Ascending aorta (tissue), 2 donors: ENCODE data around the gene HSFX1. TPM values are rescaled to one million over a fixed set of nuclear protein-coding genes. Genes with fewer than 3 reads are reported as not detected.
"Not testable (repeated sequence)": the region's sequence is repeated elsewhere in the genome, so short reads cannot be mapped to it uniquely, and the experiment has no call there.

Experiments
- DNase-seq, 2 donors: peaks; one replicate each; pipeline ENCODE4 v3.0.0-alpha.2; 2019; ENCODE audit warnings: low spot score in 2 of 2
- H3K27ac ChIP-seq, 2 donors: fragments of 200-600 bp; sonication (generic); one replicate each; pipeline ENCODE4 v1.5.1; 2016 to 2017; ENCODE audit warnings: mild to moderate bottlenecking in 1 of 2
- H3K27me3 ChIP-seq: fragments of 200-600 bp; sonication (generic); one replicate; pipeline ENCODE4 v1.5.1; 2017
- H3K36me3 ChIP-seq, 2 donors: fragments of 200-600 bp; sonication (generic); one replicate each; pipeline ENCODE4 v1.5.1; 2016
- H3K4me1 ChIP-seq, 2 donors: fragments of 200-600 bp; sonication (generic); one replicate each; pipeline ENCODE4 v1.5.1; 2016 to 2017; ENCODE audit warnings: mild to moderate bottlenecking in 1 of 2
- H3K4me3 ChIP-seq, 2 donors: fragments of 200-600 bp; sonication (generic); one replicate each; pipeline ENCODE4 v1.5.1; 2016 to 2017; ENCODE audit warnings: mild to moderate bottlenecking in 1 of 2
- H3K9me3 ChIP-seq, 2 donors: fragments of 200-600 bp; sonication (generic); one replicate each; pipeline ENCODE4 v1.5.1; 2016
- CTCF ChIP-seq, 3 experiments: fragments of 200-600 bp in 2 of 3; fragments of 450-650 bp in 1 of 3; sonication (generic) in 2 of 3; IDR thresholded peaks; one replicate each; pipeline ENCODE4 v1.5.1; 2016 to 2019; ENCODE audit warnings: antibody characterized with exemption in 3 of 3, mild to moderate bottlenecking in 1 of 3, moderate library complexity in 1 of 3
- intact Hi-C: fragments of 100-400 bp; cut with DNase I; formaldehyde crosslinking; loops from one replicate; pipeline ENCODE4 v1.15.1; 2023
- total RNA-seq: library from RNA; depleted of rRNA; stranded (reverse); fragments of >200 nt; gene quantifications from one replicate; pipeline ENCODE4 v1.1.0, GENCODE V29; 2016

Gene HSFX1
- total RNA-seq = 21.7 TPM

GRCh38 chrX:149773768-149774167 is at the start of gene HSFX1:
Gene HSFX1, plus strand, starts transcription at chrX:149774068. Its CDS starts 614 bp downstream, at chrX:149774682.
- H3K36me3 ChIP-seq, H3K27ac ChIP-seq, H3K27me3 ChIP-seq, H3K4me3 ChIP-seq, H3K9me3 ChIP-seq, DNase-seq, H3K4me1 ChIP-seq, intact Hi-C loops: not testable (repeated sequence)

- intact Hi-C loops, H3K4me3 ChIP-seq, H3K27me3 ChIP-seq, DNase-seq, H3K9me3 ChIP-seq, H3K4me1 ChIP-seq, H3K27ac ChIP-seq, H3K36me3 ChIP-seq: not testable (repeated sequence)
Observed at GRCh38 chrX:149727308-149727707, 46.6 kb upstream of the HSFX1 start.

GRCh38 chrX:149742269-149742668 is 31.6 kb upstream of the HSFX1 start:
- H3K36me3 ChIP-seq, H3K9me3 ChIP-seq, H3K27me3 ChIP-seq, intact Hi-C loops, H3K27ac ChIP-seq, DNase-seq, H3K4me3 ChIP-seq, H3K4me1 ChIP-seq: not testable (repeated sequence)

- DNase-seq, H3K4me1 ChIP-seq, intact Hi-C loops: not testable (repeated sequence)
Observed at GRCh38 chrX:149746390-149747007, 27.4 kb upstream of the HSFX1 start.

GRCh38 chrX:149757206-149758067 is 16.4 kb upstream of the HSFX1 start:
- peak in 1 of 2 donors; percentile 24 for DNase-seq
- intact Hi-C loops = no loop called here
- no peak overlapping the region for H3K27ac ChIP-seq
- no peaks in the 10 kb centered on the region for H3K9me3 ChIP-seq
- H3K4me3 ChIP-seq = no peak overlapping the region
- no peak for TF ChIP-seq CTCF (IDR thresholded peaks at IDR 0.05)
- H3K27me3 ChIP-seq = no peaks in the 10 kb centered on the region
- H3K36me3 ChIP-seq = no peaks in the 10 kb centered on the region
- H3K4me1 ChIP-seq = no peaks in the 10 kb centered on the region

More at GRCh38 chrX:149746390-149747007, 27.4 kb upstream of the HSFX1 start:
- H3K9me3 ChIP-seq, H3K36me3 ChIP-seq, H3K27ac ChIP-seq, H3K27me3 ChIP-seq, H3K4me3 ChIP-seq: not testable (repeated sequence)

- no peaks in the 10 kb centered on the region for H3K27me3 ChIP-seq
- peak in 1 of 2 donors; percentile 37 for DNase-seq
- H3K9me3 ChIP-seq = no peaks in the 10 kb centered on the region
- intact Hi-C loops = no loop called here
- H3K36me3 ChIP-seq = no peaks in the 10 kb centered on the region
- H3K4me3 ChIP-seq = no peak overlapping the region
- no peak overlapping the region for H3K27ac ChIP-seq
- no peak for TF ChIP-seq CTCF (IDR thresholded peaks at IDR 0.05)
- H3K4me1 ChIP-seq = no peaks in the 10 kb centered on the region
Observed at GRCh38 chrX:149758068-149758714, 15.7 kb upstream of the HSFX1 start.

- H3K4me1 ChIP-seq, H3K9me3 ChIP-seq, intact Hi-C loops, H3K27me3 ChIP-seq, H3K4me3 ChIP-seq, H3K36me3 ChIP-seq, H3K27ac ChIP-seq: not testable (repeated sequence)
- DNase-seq = peak in 1 of 2 donors; percentile 59
Observed at GRCh38 chrX:149758715-149759078, 15.2 kb upstream of the HSFX1 start.

GRCh38 chrX:149759824-149760223 is 14.0 kb upstream of the HSFX1 start:
- H3K27me3 ChIP-seq = no peaks in the 10 kb centered on the region
- no peak overlapping the region for H3K4me3 ChIP-seq
- no peak overlapping the region for H3K27ac ChIP-seq
- DNase-seq = peak in 1 of 2 donors; percentile 30
- intact Hi-C loops = no loop called here
- no peak for TF ChIP-seq CTCF (IDR thresholded peaks at IDR 0.05)
- H3K4me1 ChIP-seq = no peaks in the 10 kb centered on the region
- H3K9me3 ChIP-seq = no peaks in the 10 kb centered on the region
- H3K36me3 ChIP-seq = no peaks in the 10 kb centered on the region
